Smooth muscle cell (in vitro differentiated cells): ENCODE measurements around the gene GNG13. TPM values are rescaled to one million over a fixed set of nuclear protein-coding genes. Genes with fewer than 3 reads are reported as not detected.

Source experiments
- DNase-seq: peaks from one replicate; lab custom pipeline; 2025; ENCODE audit not compliant: unreplicated experiment; lab: John Stamatoyannopoulos, UW
- H2AFZ ChIP-seq: fragments of 200-600 bp; sonication (generic); 2 replicates; pipeline ENCODE4 v1.6.0; 2016; ENCODE audit warnings: antibody characterized with exemption, low read depth, mild to moderate bottlenecking
- H3F3A ChIP-seq: fragments of 200-600 bp; sonication (generic); 2 replicates; pipeline ENCODE4 v1.6.0; 2017; ENCODE audit warnings: antibody characterized with exemption, low read depth
- H3K27ac ChIP-seq: fragments of 200-600 bp; sonication (generic); 2 replicates; pipeline ENCODE4 v1.5.1; 2016; ENCODE audit warnings: low read depth, mild to moderate bottlenecking
- H3K27me3 ChIP-seq: fragments of 200-600 bp; sonication (generic); 2 replicates; pipeline ENCODE4 v1.6.1; 2016; ENCODE audit warnings: low read depth, mild to moderate bottlenecking
- H3K36me3 ChIP-seq: fragments of 200-600 bp; sonication (generic); 2 replicates; pipeline ENCODE4 v1.5.1; 2016; ENCODE audit warnings: low read depth
- H3K4me1 ChIP-seq: fragments of 200-600 bp; sonication (generic); 2 replicates; pipeline ENCODE4 v1.5.1; 2016; ENCODE audit warnings: low read depth
- H3K4me2 ChIP-seq: fragments of 200-600 bp; sonication (generic); 2 replicates; pipeline ENCODE4 v1.6.0; 2016; ENCODE audit warnings: mild to moderate bottlenecking
- H3K4me3 ChIP-seq: fragments of 200-600 bp; sonication (generic); 2 replicates; pipeline ENCODE4 v1.5.1; 2016; ENCODE audit warnings: mild to moderate bottlenecking
- H3K79me2 ChIP-seq: fragments of 200-600 bp; sonication (generic); 2 replicates; pipeline ENCODE4 v1.6.0; 2016; ENCODE audit warnings: low read depth, mild to moderate bottlenecking
- H3K9ac ChIP-seq: fragments of 200-600 bp; sonication (generic); 2 replicates; pipeline ENCODE4 v1.6.0; 2016; ENCODE audit warnings: low read depth
- H3K9me3 ChIP-seq: fragments of 200-600 bp; sonication (generic); replicated peaks from 2 replicates; pipeline ENCODE4 v1.5.1; 2016; ENCODE audit warnings: low read depth
- H4K20me1 ChIP-seq: fragments of 200-600 bp; sonication (generic); 2 replicates; pipeline ENCODE4 v1.6.0; 2016; ENCODE audit warnings: low read depth
- WGBS: methylation state at CpG from one replicate; pipeline ENCODE4 v1.1.7; 2016; ENCODE audit warnings: low lambda C conversion rate; 5-methylcytosine and 5-hydroxymethylcytosine counted together
- polyA plus RNA-seq: library from polyadenylated mRNA; unstranded; fragments of >200 nt; fragmentation: Nextera tagmentation; extraction: Ambion mirVana; gene quantifications from 2 replicates; pipeline ENCODE4 v1.2.1, GENCODE V29; 2016
- total RNA-seq: library from RNA; depleted of rRNA; stranded (reverse); fragments of >200 nt; gene quantifications from 2 replicates; pipeline ENCODE4 v1.2.3, GENCODE V29; 2014
- TF ChIP-seq, protein P1 (sequence below): fragments of 200-600 bp; sonication (generic); IDR thresholded peaks from 2 replicates; pipeline ENCODE4 v1.5.1; 2017; ENCODE audit warnings: borderline replicate concordance, mild to moderate bottlenecking, antibody characterized with exemption; ENCODE audit not compliant: insufficient read depth, poor library complexity, severe bottlenecking

The GNG13 gene
- total and polyA plus RNA-seq, 2 experiments from 2014 or later: not detected

DNA sequence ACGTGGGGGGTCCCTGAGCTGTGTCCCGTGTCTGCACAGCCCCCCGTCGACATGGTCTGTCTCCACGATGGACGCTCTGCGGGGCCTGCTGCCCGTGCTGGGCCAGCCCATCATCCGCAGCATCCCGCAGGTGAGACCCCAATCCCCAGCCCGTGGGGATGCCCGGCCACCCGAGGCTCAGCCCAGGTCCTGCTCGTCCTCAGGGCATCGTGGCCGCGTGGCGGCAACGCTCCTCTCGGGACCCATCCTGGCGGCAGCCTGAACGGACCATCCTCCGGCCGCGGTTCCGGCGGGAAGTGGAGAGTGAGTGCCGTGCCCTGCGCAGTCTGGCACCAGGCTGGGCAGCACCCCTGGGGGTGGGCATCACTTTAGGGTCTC lies 35.1 kb downstream of the GNG13 start:
- Histone ChIP-seq H3K79me2 (no peaks in the 10 kb centered on the region), H3K27me3 (no peaks in the 10 kb centered on the region), H3K36me3 (no peaks in the 10 kb centered on the region), H3F3A (no peaks in the 10 kb centered on the region), H3K27ac (no peak overlapping the region), H3K4me2 (no peak overlapping the region), H3K4me3 (no peak overlapping the region), H3K9ac (no peak overlapping the region), H4K20me1 (no peaks in the 10 kb centered on the region), H2AFZ (no peak overlapping the region), H3K9me3 (no peaks in the 10 kb centered on the region), H3K4me1 (no peaks in the 10 kb centered on the region)
- TF ChIP-seq, protein P1, sequence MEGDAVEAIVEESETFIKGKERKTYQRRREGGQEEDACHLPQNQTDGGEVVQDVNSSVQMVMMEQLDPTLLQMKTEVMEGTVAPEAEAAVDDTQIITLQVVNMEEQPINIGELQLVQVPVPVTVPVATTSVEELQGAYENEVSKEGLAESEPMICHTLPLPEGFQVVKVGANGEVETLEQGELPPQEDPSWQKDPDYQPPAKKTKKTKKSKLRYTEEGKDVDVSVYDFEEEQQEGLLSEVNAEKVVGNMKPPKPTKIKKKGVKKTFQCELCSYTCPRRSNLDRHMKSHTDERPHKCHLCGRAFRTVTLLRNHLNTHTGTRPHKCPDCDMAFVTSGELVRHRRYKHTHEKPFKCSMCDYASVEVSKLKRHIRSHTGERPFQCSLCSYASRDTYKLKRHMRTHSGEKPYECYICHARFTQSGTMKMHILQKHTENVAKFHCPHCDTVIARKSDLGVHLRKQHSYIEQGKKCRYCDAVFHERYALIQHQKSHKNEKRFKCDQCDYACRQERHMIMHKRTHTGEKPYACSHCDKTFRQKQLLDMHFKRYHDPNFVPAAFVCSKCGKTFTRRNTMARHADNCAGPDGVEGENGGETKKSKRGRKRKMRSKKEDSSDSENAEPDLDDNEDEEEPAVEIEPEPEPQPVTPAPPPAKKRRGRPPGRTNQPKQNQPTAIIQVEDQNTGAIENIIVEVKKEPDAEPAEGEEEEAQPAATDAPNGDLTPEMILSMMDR: no peak
- no peak for DNase-seq
- 94% methylated on average over 21 of the region's 29 CpGs for WGBS

DNA sequence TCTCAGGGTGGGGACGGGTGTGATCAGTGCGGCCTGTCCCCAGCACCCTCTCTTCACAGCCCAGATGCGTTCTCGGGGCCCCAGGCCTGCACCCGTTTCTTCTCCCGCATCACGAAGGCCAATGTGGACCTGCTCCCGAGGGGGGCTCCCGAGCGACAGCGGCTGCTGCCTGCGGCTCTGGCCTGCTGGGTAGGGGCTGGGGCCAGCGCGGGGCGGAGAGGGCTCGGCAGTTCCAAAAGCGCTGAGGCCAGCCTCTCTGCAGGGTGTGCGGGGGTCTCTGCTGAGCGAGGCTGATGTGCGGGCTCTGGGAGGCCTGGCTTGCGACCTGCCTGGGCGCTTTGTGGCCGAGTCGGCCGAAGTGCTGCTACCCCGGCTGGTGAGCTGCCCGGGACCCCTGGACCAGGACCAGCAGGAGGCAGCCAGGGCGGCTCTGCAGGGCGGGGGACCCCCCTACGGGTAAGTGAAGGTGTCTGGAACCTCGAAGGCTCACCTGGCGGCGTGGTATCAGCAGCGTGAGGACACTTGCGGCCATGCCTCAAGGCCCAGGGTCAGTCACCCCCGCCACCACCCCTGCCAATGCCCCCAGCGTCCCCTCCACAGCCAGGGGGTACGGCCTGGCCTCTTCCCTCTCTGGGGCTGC lies 35.6 kb downstream of the GNG13 start:
- no peaks in the 10 kb centered on the region for H3K27me3 ChIP-seq

GRCh38 chr16:764184-764750 lies 36.3 kb downstream of the GNG13 start:
- H2AFZ ChIP-seq: no peak overlapping the region
- H4K20me1 ChIP-seq: no peaks in the 10 kb centered on the region
- WGBS: 91% methylated on average over 20 of the region's 20 CpGs
- H3F3A ChIP-seq: no peaks in the 10 kb centered on the region
- no peaks in the 10 kb centered on the region for H3K27me3 ChIP-seq
- H3K27ac ChIP-seq: no peak overlapping the region
- H3K9me3 ChIP-seq: no peaks in the 10 kb centered on the region
- H3K4me2 ChIP-seq: no peak overlapping the region
- DNase-seq: no peak
- TF ChIP-seq, protein P1: no peak
- no peaks in the 10 kb centered on the region for H3K4me1 ChIP-seq
- H3K4me3 ChIP-seq: no peak overlapping the region
- H3K79me2 ChIP-seq: no peaks in the 10 kb centered on the region
- H3K9ac ChIP-seq: no peak overlapping the region
- no peaks in the 10 kb centered on the region for H3K36me3 ChIP-seq

More for the DNA sequence above, 35.6 kb downstream of the GNG13 start:
- 89% methylated on average over 26 of the region's 38 CpGs for WGBS
- Histone ChIP-seq H3K36me3 (no peaks in the 10 kb centered on the region), H3K4me1 (no peaks in the 10 kb centered on the region), H3F3A (no peaks in the 10 kb centered on the region), H3K27ac (no peak overlapping the region), H3K4me3 (no peak overlapping the region), H2AFZ (no peak overlapping the region), H3K4me2 (no peak overlapping the region), H3K79me2 (no peaks in the 10 kb centered on the region), H3K9ac (no peak overlapping the region), H3K9me3 (no peaks in the 10 kb centered on the region), H4K20me1 (no peaks in the 10 kb centered on the region)
- TF ChIP-seq, protein P1: no peak
- no peak for DNase-seq
